ENCODE measurements around the gene FMNL2.

GRCh38 chr2:152330235-152330866, 4.6 kb upstream of the FMNL2 start:
- no peak for TF ChIP-seq SNAI2 (CRISPR knock-in tag; IDR thresholded peaks at IDR 0.05)
- TF ChIP-seq ZFP30 (CRISPR knock-in tag; IDR thresholded peaks at IDR 0.05), result no peak
- TF ChIP-seq PATZ1 (CRISPR knock-in tag; IDR thresholded peaks at IDR 0.05; ENCODE audit: borderline replicate concordance), result no peak
- TF ChIP-seq ZNF565 (CRISPR knock-in tag; conservative IDR thresholded peaks at IDR 0.05; ENCODE audit: low read depth), result no peak
- no peak for TF ChIP-seq TSHZ2 (CRISPR knock-in tag; IDR thresholded peaks at IDR 0.05)
- TF ChIP-seq ZNF70 (CRISPR knock-in tag; IDR thresholded peaks at IDR 0.05), result no peak
